ENCODE data around the gene TBC1D4.

GRCh38 chr13:75513271-75513670 is 31.3 kb upstream of the TBC1D4 start:
- TF ChIP-seq CTCF (conservative IDR thresholded peaks at IDR 0.05 in 1 of 2, IDR thresholded peaks at IDR 0.05 in 1 of 2; ENCODE audit: extremely low read depth in 1 of 2, insufficient read depth in 1 of 2, low read depth in 1 of 2, low read length in 2 of 2) (no peak), EZH2 (IDR thresholded peaks at IDR 0.05; ENCODE audit: borderline replicate concordance, low read length) (no peak)
